Immature natural killer cell (primary cell): ENCODE results near the gene CAPN12. TPM values are rescaled to one million over a fixed set of nuclear protein-coding genes. Genes with fewer than 3 reads are reported as not detected.
A peak's percentile ranks its signal among the peaks of the same experiment; 100 is the strongest.

ENCODE experiments used
- DNase-seq, 3 donors: peaks; one replicate each; pipeline ENCODE4 v3.0.0; 2022; ENCODE audit warnings: mixed read lengths in 1 of 3
- H3K27ac Mint-ChIP-seq, 6 donors: one replicate each; pipeline ENCODE4 v1.8.0; 2020; ENCODE audit warnings: mixed read lengths in 6 of 6, mild to moderate bottlenecking in 5 of 6, inconsistent platforms in 4 of 6, moderate library complexity in 3 of 6
- H3K27me3 Mint-ChIP-seq, 3 donors: one replicate each; pipeline ENCODE4 v1.8.0; 2020 to 2021; ENCODE audit warnings: low read depth in 3 of 3, mild to moderate bottlenecking in 3 of 3, mixed read lengths in 3 of 3, moderate library complexity in 3 of 3, inconsistent platforms in 1 of 3
- H3K36me3 Mint-ChIP-seq, 3 donors: one replicate each; pipeline ENCODE4 v1.8.0; 2020; ENCODE audit warnings: mixed read lengths in 3 of 3, inconsistent platforms in 2 of 3, mild to moderate bottlenecking in 2 of 3
- H3K4me1 Mint-ChIP-seq, 2 donors: one replicate each; pipeline ENCODE4 v1.8.0; 2020; ENCODE audit warnings: inconsistent platforms in 2 of 2, mild to moderate bottlenecking in 2 of 2, mixed read lengths in 2 of 2, moderate library complexity in 1 of 2
- H3K4me3 Mint-ChIP-seq, 5 donors: one replicate each; pipeline ENCODE4 v1.8.0; 2020; ENCODE audit warnings: mild to moderate bottlenecking in 5 of 5, mixed read lengths in 5 of 5, inconsistent platforms in 3 of 5, moderate library complexity in 3 of 5
- H3K9me3 Mint-ChIP-seq, 6 donors: one replicate each; pipeline ENCODE4 v1.8.0; 2020; ENCODE audit warnings: mild to moderate bottlenecking in 6 of 6, mixed read lengths in 6 of 6, inconsistent platforms in 4 of 6, moderate library complexity in 3 of 6
- polyA plus RNA-seq, 3 donors: library from polyadenylated mRNA; unstranded; fragments of 300-500 nt; fragmentation: Illumina TruSeq; gene quantifications; one replicate each; pipeline ENCODE4 v1.2.3, GENCODE V29; 2021

CAPN12 gene
- polyA plus RNA-seq, 3 donors from 2014 or later = 25.7 to 72.8 (median 55.1) TPM

DNA sequence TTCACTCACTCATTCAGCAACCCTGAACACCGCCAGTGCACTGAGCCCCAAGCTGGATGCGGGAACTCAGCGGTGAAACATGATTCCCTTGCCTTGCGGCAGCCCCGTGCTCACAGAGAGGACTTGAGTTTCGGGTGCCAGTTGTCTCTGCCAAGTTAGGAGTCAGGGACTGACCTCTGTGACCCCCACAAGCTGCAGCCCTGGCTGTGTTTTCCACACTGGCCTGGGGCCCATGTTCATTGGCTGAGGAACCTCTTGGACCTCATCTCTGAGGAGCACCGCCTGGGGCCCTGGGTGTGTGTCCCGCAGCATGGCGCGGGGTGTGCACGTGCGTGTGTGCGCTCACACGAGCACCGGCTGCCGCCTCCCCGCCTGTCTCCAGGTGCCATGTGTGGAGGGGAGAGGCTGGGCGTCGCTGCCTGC is 31.0 kb downstream of the CAPN12 start:
- H3K36me3 Mint-ChIP-seq = peaks cover 6 to 26% (median 9%) of the 10 kb centered on the region in 3 donors
- peaks cover 2 to 5% of the 10 kb centered on the region in 2 donors for H3K4me1 Mint-ChIP-seq
- H3K4me3 Mint-ChIP-seq = no peak overlapping the region
- no peaks in the 10 kb centered on the region for H3K9me3 Mint-ChIP-seq
- peaks cover 0 to 3% (median 2%) of the 10 kb centered on the region in 3 donors for H3K27me3 Mint-ChIP-seq
- peak overlapping the region in 2 of 6 donors; percentile 11 to 44 for H3K27ac Mint-ChIP-seq
- DNase-seq = no peak

DNA sequence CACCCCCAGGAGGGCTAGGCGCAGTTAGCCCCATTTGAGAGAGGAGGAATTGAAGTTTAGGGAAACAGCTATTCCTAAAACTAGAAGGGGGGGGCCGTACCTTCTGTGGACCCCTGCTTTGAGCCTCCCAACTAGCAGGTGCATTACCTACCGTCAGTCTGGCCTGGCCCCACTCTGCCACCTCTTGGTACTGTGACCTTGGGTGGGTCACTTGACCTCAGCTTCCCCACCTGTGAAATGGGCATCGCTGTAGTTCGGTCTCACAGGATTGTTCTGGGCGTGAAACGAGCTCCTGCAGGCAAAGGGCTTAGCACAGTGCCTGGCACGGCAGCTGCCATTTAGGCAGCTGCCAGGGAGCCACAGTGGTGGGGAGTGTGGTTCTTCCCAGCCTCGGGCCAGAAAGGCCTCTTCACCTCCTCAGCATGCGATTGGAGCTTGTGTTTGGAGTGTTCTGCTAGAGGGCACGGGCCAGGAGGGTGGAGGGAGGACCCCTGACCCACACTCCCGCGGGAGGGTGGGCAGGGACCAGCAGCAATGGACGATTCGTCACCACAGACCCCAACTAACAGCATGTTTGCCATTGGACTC is 32.0 kb downstream of the CAPN12 start:
- Mint-ChIP-seq H3K9me3 (no peaks in the 10 kb centered on the region), H3K27me3 (peaks cover 0 to 3% (median 2%) of the 10 kb centered on the region in 3 donors)

DNA sequence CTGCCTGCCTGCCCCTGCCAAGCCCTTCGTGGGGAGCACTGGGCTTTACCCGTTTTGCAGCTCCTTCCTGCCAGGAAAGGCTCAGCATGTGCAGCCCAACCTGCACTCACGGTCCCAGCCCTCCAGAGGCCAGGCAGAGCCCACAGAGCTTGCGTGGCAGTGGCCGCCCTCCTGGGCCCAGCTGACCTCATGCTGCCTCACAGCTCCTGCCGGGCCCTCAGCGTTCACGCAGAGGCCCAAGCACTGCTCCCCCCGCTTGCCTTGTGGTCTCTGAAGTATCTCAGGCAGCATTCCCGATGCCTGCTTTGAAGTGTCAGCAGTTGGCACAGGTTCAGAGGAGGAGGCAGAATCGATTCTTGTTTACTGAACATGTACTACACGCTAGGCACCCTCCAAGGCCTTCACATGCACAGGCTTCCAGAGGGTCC is 32.5 kb downstream of the CAPN12 start:
- peaks cover 6 to 35% (median 12%) of the 10 kb centered on the region in 3 donors for H3K36me3 Mint-ChIP-seq
- H3K27me3 Mint-ChIP-seq = peaks cover 0 to 3% (median 2%) of the 10 kb centered on the region in 3 donors
- H3K27ac Mint-ChIP-seq = peak overlapping the region in 1 of 6 donors; percentile 17
- H3K9me3 Mint-ChIP-seq = no peaks in the 10 kb centered on the region
- DNase-seq = no peak
- H3K4me3 Mint-ChIP-seq = no peak overlapping the region
- H3K4me1 Mint-ChIP-seq = peaks cover 5 to 11% of the 10 kb centered on the region in 2 donors

More for the DNA sequence above, 32.0 kb downstream of the CAPN12 start:
- no peak for DNase-seq
- H3K4me1 Mint-ChIP-seq = peaks cover 2 to 7% of the 10 kb centered on the region in 2 donors
- no peak overlapping the region for H3K4me3 Mint-ChIP-seq
- peak overlapping the region in 1 of 6 donors; percentile 17 for H3K27ac Mint-ChIP-seq
- peaks cover 6 to 30% (median 12%) of the 10 kb centered on the region in 3 donors for H3K36me3 Mint-ChIP-seq

DNA sequence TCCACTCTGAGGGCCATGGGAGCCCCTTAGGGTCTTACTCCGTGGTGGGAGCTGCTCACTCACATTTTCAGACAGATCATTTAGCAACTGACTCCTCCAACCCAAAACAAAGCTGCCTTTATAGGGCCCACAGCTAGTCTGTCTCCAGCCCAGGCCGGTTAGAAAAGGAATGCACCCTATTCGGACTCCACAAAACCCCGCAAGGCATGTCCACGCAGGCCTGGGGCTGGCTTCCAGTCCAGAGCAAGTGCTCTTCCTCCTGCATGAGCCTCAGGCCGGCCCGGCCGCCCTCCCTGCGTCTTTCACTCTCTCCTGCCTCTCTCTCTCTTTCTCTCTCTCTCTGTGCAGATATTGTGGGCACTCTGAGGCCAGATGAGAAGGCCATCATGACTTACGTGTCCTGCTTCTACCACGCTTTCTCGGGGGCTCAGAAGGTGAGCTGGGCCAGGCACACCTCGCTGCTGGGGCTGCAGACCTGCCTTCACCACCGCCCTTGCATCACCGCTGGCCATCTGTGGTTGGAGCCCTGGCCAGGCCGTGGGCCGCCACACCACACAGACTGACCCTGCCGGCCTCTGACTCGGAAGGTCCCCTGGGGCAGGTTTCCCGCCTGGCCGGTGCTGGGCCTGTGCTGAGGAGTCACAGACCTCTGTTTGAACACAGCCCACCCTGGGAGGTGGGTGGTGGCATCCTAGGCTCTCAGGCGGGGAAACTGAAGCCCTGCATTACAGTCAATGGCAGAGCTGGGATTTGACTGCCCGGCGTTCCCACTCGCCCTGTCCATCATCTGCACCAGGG is 33.1 kb downstream of the CAPN12 start:
- Mint-ChIP-seq H3K4me1 (peaks cover 7 to 11% of the 10 kb centered on the region in 2 donors), H3K27ac (peak overlapping the region in 3 of 6 donors; percentile 42 to 89 (median 59)), H3K27me3 (peaks cover 0 to 3% (median 2%) of the 10 kb centered on the region in 3 donors), H3K36me3 (peaks cover 6 to 32% (median 12%) of the 10 kb centered on the region in 3 donors), H3K4me3 (no peak overlapping the region), H3K9me3 (no peaks in the 10 kb centered on the region)
- no peak for DNase-seq

DNA sequence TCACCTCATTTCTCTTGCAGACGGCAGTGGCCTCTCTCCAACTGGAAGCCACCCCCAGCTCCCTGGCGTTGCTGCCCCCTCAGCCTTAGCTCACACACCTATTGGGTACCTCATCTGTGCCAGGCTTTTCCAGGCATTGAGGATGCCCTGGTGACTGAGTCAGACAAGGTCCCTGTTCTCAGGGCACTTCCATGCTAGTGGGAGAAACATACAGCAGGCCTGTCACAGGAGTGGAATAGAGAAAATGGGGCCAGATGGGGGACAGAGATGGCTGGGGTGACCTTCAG is 33.9 kb downstream of the CAPN12 start:
- H3K27ac Mint-ChIP-seq = peak overlapping the region in 3 of 6 donors; percentile 42 to 59 (median 49)
- DNase-seq = no peak
- H3K36me3 Mint-ChIP-seq = peaks cover 6 to 32% (median 12%) of the 10 kb centered on the region in 3 donors
- no peak overlapping the region for H3K4me3 Mint-ChIP-seq
- peaks cover 9 to 11% of the 10 kb centered on the region in 2 donors for H3K4me1 Mint-ChIP-seq
- no peaks in the 10 kb centered on the region for H3K9me3 Mint-ChIP-seq
- H3K27me3 Mint-ChIP-seq = peaks cover 0 to 3% (median 2%) of the 10 kb centered on the region in 3 donors

DNA sequence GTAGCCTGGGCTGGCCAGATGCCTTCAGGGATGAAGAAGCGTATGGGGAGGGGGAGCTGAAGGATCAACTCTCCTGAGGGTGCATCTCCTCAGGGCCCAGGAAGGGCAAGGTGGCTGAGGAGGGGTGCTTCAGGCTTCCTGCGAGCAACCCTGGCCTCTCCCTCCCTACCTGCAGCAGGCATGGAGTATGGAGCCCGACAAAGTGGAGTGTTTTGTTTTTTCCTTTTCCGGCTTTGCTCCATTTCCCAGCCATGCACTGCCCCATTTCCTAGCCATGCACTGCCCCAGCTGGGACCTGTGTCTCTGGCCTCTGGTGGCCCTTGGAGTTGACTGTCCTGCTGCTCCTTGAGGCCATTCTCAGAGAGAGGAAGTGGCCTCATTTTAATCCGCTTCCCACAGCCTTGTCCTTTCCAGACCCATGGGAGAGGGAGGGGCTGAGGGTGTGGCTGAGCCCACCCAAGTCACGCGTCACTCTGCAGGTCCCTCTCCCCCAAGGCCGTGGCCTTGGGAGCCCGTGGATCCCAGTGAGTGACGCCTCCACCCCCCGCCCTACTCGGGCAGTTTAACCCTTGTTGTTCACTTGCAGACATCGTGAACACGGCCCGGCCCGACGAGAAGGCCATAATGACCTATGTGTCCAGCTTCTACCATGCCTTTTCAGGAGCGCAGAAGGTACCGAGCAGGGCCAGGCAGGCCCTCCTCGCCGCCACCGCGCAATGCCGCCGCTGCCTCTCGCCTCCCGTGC is 34.4 kb downstream of the CAPN12 start:
- no peak for DNase-seq
- H3K9me3 Mint-ChIP-seq = no peaks in the 10 kb centered on the region
- H3K4me3 Mint-ChIP-seq = no peak overlapping the region
- peaks cover 11 to 12% of the 10 kb centered on the region in 2 donors for H3K4me1 Mint-ChIP-seq
- peaks cover 0 to 3% (median 2%) of the 10 kb centered on the region in 3 donors for H3K27me3 Mint-ChIP-seq
- peaks cover 6 to 32% (median 12%) of the 10 kb centered on the region in 3 donors for H3K36me3 Mint-ChIP-seq
- H3K27ac Mint-ChIP-seq = peak overlapping the region in 3 of 6 donors; percentile 40 to 43 (median 42)

DNA sequence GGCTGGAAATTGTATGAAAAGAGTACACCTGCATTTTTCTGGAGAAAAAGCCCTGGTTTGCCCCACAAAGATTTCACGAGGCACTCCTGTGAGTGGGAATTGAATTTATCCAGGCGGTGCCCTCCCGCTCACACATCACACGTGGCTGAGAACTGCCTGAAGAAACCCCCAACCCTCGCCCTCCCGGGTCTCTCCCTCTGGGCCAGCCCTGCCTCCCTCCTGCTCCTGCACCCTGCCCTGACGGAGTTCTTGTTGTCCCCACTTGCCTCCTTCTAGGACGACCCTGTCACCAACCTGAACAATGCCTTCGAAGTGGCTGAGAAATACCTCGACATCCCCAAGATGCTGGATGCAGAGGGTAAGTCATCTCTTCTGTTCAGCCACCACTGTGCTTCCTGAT is 35.2 kb downstream of the CAPN12 start:
- Mint-ChIP-seq H3K4me3 (no peak overlapping the region), H3K9me3 (no peaks in the 10 kb centered on the region), H3K36me3 (peaks cover 6 to 32% (median 12%) of the 10 kb centered on the region in 3 donors), H3K27me3 (peaks cover under 1 to 3% (median 2%) of the 10 kb centered on the region in 3 donors), H3K27ac (peak overlapping the region in 3 of 6 donors; percentile 40 to 73 (median 43)), H3K4me1 (peaks cover 15 to 16% of the 10 kb centered on the region in 2 donors)
- no peak for DNase-seq

DNA sequence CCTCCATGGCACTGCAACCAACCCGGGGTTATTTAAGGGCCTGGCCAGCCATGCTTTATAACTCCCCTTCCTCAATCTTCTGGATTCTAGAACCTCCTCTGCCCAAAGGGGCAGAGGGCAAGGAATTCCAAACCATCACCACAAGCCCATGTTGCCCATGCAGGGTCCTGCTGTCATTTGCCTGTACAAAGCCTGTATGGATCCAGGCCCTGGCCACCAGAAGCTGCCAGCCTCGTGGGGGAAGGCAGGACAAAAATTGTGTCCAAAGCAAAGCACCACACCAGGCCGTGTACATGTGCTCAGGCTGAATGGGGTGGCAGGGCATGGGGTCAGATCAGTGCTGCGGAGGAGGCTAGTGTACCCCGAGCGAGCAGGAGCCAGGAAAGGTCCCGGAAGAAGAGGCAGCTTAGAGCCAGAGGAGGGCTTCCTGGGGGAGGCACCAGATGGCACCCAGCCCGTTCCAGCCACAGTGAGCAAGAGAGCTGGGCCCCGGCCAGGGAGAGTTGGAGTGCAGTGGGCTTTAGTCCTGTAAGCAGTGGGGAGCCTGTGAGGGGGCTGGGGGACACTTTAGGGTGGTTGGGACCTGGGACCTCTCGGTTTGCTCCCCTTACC is 35.8 kb downstream of the CAPN12 start:
- Mint-ChIP-seq H3K27me3 (peaks cover 0 to 3% (median 2%) of the 10 kb centered on the region in 3 donors), H3K27ac (peak overlapping the region in 3 of 6 donors; percentile 23 to 77 (median 73)), H3K4me1 (peaks cover 14 to 15% of the 10 kb centered on the region in 2 donors), H3K9me3 (no peaks in the 10 kb centered on the region), H3K4me3 (no peak overlapping the region), H3K36me3 (peaks cover 6 to 27% (median 10%) of the 10 kb centered on the region in 3 donors)
- DNase-seq = no peak

DNA sequence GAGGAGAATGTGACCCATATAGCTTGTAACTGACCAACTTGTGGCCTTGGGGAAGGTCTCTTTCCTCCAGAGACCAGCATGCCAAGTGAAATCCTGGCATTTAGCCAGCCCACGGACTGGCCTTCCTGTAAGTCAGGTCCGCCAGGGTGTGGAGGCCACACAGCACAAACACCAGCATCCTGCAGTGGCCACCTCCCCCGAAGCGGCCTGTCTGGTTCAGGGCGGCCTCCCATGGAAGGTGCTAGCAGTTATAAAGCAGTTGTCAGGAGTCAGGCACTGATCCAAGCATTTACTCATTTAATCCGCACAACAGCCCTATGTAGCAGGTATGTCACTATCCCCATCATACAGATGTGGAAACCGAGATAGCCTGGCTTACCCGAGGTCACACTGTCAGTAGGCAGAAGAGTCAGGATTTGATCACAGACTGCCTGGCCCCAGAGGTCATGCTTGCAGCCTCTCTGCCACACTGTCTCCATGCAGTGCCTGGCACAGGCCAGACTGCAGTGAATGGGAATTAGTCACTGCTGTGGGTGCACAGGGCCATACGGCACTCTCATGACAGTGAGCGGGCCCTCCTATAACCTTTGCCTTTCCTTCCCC is 36.7 kb downstream of the CAPN12 start:
- peaks cover 14 to 15% of the 10 kb centered on the region in 2 donors for H3K4me1 Mint-ChIP-seq
- no peak overlapping the region for H3K4me3 Mint-ChIP-seq
- peak overlapping the region in 3 of 6 donors; percentile 7 to 69 (median 58) for H3K27ac Mint-ChIP-seq
- peaks cover 0 to 3% (median 2%) of the 10 kb centered on the region in 3 donors for H3K27me3 Mint-ChIP-seq
- peaks cover 6 to 26% (median 9%) of the 10 kb centered on the region in 3 donors for H3K36me3 Mint-ChIP-seq
- no peaks in the 10 kb centered on the region for H3K9me3 Mint-ChIP-seq
- DNase-seq = no peak

DNA sequence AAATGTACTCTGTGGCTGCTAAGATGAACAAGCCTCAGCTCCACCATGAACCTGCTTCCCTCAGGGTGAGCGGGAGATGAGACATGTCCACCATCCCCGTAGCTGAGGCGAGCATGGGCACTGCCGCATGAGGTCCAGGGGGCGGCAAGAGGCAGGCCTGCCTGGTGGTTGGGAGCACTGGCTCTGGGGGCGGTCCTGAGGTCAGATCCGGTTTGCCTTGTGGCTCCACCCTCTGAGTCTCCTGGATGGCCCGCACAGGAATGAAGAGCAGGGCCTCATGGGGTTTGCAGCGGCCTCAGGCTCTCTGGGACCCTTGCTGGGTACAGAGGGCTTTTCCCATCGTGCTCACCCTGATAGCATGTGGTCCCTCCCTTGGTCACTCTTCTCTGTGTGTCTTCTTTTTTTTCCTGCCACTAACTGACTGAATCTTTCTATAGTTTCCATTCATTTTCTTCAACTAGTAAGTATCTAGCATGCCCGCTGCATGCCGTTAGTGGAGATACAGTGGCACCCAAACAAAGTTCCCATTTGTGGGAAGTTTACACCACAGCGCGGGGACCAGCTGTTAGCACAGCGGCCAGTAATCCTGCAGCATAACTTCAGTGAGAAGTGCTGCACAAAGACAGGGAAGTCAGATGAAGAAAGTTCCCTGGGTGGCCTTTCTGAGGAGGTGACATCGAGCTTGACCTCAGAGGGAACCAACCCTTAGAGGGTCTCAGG is 37.3 kb downstream of the CAPN12 start:
- no peak for DNase-seq
- peaks cover 0 to 6% (median 3%) of the 10 kb centered on the region in 3 donors for H3K27me3 Mint-ChIP-seq
- H3K4me1 Mint-ChIP-seq = peaks cover 14 to 15% of the 10 kb centered on the region in 2 donors
- H3K9me3 Mint-ChIP-seq = no peaks in the 10 kb centered on the region
- H3K36me3 Mint-ChIP-seq = peaks cover 6 to 26% (median 9%) of the 10 kb centered on the region in 3 donors
- peak overlapping the region in 3 of 6 donors; percentile 48 to 69 (median 58) for H3K27ac Mint-ChIP-seq
- no peak overlapping the region for H3K4me3 Mint-ChIP-seq

DNA sequence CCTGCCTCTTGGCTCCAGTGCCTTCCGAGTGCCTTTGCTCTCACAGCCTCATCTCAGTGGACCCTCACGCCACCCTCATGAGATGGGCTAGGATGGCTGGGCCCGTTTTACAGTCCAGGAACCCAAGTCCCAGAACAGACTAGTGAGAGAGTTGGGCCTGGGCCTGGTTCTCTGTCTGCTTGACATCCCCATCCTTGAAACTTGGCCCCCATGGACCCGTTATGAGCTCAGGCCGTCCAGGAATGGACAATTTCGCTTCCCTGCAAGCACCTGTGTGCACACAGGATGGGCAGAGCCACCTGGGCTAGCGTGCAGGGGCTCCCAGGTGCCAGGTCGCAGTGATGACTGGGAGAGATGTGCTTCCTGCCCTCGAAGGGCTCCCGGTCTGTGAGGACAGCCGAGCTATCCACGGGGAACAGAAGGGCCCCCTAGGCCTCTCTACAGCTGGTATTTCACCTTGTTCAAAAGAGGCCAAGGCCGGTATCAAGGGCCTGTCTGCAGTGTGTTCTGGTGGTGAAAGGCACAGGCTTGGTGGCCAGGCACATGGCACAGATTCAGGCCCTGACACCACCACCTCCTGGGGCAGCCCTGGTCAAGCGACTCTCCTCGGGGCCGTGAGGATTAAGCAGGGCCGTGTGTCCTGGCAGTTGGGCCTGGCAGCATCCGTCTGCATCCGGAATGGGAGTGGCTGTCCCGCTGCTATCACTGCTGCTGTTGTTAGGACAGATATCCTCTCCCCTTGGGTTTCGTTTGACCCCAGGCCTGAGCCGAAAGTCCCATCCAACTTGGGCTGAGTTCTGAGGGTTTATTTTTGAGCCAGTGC is 38.9 kb downstream of the CAPN12 start:
- H3K27me3 Mint-ChIP-seq = peaks cover 0 to 4% (median 3%) of the 10 kb centered on the region in 3 donors
- H3K4me1 Mint-ChIP-seq = peaks cover 18 to 19% of the 10 kb centered on the region in 2 donors
- peak overlapping the region in 4 of 6 donors; percentile 9 to 65 (median 26) for H3K27ac Mint-ChIP-seq
- no peaks in the 10 kb centered on the region for H3K9me3 Mint-ChIP-seq
- no peak for DNase-seq
- H3K4me3 Mint-ChIP-seq = no peak overlapping the region
- H3K36me3 Mint-ChIP-seq = peaks cover 3 to 21% (median 7%) of the 10 kb centered on the region in 3 donors
